HG03442 (cell line): ENCODE data around the gene PHLDB3.

Source experiments
- ATAC-seq: cut with Tn5 transposase; IDR thresholded peaks from one replicate; pipeline ENCODE4 v1.9.1; 2021; ENCODE audit warnings: mild to moderate bottlenecking, moderate library complexity; ENCODE audit not compliant: unreplicated experiment

The PHLDB3 gene

DNA sequence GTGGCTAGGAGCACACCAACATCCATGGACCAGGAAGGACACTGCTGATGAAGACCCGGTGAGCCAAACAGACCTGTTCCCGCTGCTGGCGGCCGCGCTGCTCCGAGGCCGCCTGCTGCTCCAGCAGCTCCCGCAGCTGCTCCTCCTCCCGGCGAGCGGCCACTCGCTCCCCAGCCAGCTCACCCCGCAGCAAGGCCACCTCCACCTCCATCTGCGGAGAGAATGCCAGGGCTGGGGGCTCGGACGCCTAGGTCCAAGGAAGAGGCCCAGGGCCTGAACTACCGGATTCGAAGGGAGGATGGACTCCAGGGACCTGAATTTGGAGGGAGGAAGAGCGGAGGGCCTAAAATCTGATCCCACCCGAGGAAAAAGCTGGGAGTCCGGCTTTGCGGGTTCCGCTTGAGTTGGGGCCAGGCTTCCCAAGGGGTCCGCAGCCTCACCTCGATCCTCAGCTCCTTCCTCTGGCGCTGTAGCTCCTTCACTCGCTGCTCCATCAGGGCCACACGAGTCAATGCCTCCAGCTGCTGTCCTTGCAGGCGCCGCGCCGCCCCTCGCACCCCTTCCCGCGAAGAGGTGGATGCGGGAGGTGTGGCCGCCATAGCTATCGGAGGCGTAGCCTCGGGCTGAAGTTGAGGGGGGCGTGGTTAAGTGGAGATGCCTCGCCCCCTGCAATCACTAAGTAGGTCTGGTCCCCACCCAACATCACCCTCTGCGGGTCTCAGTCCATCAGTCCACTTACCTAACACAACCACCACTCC, 2.7 kb downstream of the PHLDB3 start:
- no peak for ATAC-seq

DNA sequence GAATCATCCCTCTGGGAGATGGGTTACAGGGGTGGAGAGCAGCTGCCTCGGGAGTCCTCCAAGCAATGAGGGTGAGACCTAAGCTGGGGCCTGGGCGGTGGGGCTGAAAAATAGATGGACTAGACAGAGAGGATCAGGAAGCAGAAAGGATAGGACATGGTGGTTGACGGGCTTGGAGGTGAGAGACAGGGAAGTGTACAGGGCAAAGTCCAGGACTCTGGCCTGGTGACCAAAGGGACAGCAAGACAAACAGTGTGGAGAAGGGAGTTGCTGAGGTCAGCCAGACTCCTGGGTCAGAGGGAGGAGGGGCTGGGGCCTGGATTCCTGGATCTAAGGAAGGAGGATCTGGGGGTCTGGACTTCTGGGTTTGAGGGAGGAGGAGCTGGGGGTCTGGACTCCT, 5.5 kb downstream of the PHLDB3 start:
- ATAC-seq, result no peak

GRCh38 chr19:43498233-43498842, 6.2 kb downstream of the PHLDB3 start:
- ATAC-seq, result no peak

DNA sequence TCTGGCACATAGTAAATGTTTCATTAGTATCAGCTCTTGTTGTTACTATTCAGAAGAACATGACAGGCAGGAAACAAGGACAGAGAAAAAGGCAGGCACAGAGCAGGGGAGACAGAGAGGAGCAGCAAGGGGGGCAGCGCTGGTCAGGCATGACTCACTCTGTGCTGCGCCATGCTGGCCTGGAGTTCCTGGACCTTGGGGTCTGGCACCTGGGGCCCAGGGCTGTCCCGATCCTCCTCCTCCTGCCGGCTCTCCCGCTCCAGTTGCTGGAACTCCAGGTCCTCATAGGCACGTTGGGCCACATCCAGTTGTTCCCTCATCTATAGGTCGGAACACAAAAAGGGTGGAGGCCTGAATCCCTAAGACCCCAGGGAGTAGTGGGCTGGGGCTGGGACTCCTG, 7.6 kb downstream of the PHLDB3 start:
- ATAC-seq, result no peak

DNA sequence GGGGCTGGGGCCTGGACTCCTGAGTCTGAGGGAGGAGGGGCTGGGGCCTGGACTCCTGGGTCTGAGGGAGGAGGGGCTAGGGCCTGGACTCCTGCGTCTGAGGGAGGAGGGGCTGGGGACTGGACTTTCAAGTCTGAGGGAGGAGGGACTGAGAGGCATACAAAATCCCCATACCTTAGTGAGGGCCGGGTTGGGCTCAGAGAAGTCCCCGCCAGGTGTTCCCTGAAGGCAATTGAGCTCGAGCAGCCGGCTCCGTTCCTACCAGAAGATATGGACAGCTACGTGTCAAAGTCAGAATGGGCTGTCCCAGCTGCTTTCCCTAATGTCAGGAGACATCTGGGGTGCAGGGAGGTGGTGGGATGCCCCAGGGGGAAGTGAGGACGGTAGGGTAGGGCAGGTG, 9.5 kb downstream of the PHLDB3 start:
- ATAC-seq, result no peak

DNA sequence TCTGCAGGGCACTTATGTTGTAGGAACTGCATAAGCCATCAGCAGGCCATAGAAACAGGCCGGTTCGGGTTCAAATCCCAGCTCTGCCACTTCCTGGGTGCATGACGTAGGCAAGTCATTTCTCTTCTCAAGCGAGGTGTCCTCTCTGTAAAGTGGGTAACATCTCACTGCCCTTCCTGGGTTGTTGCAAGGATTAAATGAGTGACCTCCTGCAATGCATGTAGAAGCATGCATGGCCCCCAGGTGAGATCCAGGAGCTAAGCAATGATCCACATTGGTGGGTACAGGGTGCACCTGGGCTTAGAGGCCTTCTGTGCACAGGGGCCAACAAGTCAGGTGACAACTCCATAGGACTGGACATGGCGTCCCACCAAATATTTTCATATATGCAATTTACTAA, 13.8 kb downstream of the PHLDB3 start:
- ATAC-seq, result no peak

DNA sequence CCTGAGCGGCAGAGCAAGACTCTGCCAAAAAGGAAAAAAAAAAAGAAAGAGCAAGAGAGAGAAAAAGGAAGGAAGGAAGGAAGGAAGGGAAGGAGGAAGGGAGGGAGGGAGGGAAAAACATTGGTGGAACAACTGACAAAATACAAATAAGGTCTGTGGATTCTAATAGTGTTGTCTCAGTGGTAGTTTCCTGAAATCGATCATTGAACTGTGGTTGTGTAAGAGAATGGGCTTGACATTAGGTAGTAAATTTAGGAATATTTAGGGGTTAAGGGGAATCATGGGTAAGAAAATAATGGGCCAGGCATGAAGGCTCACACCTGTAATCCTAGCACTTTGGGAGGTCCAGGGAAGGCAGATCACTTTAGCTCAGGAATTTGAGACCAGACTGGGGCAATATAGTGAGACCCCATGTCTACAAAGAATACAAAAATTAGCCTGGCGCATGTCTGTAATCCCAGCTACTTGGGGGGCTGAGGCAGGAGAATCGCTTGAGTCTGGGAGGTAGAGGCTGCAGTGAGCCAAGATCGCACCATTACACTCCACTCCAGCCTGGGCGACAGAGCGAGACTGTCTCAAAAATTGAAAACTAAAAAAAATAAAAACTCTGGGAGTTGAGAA, 14.5 kb downstream of the PHLDB3 start:
- no peak for ATAC-seq

- ATAC-seq, result peak; percentile 47
Measured at GRCh38 chr19:43489310-43489709, 15.2 kb downstream of the PHLDB3 start.

DNA sequence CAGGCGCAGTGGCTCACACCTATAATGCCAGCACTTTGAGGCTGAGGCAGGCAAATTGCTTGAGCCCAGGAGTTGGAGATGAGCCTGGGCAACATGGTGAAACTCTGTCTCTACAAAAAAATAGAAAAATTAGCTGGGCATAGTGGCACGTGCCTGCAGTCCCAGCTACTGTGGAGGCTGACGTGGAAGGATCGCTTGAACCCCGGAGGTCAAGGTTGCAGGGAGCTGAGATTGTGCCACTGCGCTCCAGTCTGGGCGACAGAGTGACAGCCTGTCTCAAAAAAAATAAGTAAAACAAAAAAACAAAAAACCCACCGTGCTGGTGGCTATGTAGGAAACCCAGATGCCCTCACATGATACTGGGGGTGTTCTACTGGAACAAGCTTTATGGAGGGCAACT, 16.4 kb downstream of the PHLDB3 start:
- no peak for ATAC-seq

- ATAC-seq, result no peak
Measured at GRCh38 chr19:43486412-43486811, 18.1 kb downstream of the PHLDB3 start.

DNA sequence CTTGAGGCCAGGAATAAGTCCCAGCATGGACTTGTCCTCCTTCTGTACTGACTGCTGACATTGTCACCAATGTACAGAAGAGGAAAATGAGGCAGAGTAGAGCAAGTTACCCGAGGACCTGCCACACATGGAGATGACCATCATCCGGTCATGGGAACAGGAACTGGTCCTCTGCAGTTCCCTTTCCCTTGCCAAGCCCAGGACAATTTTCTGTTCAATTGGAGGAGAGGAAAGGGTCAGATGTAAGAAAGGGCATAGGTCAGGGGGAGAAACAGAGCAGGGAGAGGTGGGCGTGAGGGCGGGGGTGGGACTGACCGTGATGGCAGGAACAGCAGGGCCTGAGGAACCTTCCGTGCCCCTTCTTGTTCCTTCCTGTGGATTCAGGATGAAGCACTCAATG, 18.6 kb downstream of the PHLDB3 start:
- no peak for ATAC-seq

DNA sequence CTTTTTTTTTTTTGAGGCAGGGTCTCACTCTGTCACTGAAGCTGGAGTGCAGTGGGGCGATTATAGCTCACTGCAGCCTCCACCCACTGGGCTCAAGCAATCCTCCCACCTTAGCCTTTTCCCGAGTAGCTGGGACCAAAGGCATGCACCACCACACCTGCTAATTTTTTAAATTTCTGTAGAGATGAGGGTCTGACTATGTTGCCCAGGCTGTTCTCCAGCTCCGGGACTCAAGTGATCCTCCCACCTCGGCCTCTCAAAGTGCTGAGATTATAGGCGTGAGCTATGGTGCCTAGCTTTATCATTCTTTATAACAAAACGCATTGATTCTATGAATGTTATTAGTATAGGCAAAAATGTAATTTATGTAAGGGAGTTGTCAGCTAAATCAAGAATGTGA, 21.3 kb downstream of the PHLDB3 start:
- ATAC-seq, result no peak

- no peak for ATAC-seq
Measured at GRCh38 chr19:43482193-43482592, 22.4 kb downstream of the PHLDB3 start.

DNA sequence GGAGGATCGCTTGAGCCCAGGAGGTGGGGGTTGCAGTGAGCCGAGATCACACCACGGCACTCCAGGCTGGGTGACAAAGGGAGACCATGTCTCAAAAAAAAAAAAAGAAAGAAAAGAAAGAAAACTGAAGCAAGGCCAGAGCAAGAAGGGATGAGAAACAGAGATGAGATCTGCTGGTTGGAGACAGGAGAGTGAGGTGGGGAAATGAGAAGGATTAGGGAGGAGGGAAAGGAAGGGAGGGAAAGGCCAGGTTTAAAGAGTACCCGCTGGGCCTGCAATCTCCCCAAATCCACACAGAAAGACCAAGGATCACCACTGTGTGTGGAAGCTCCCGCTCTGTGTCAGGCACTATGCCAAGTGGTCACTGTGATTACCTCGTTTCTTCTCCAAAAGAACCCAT, 22.8 kb downstream of the PHLDB3 start:
- ATAC-seq, result no peak

DNA sequence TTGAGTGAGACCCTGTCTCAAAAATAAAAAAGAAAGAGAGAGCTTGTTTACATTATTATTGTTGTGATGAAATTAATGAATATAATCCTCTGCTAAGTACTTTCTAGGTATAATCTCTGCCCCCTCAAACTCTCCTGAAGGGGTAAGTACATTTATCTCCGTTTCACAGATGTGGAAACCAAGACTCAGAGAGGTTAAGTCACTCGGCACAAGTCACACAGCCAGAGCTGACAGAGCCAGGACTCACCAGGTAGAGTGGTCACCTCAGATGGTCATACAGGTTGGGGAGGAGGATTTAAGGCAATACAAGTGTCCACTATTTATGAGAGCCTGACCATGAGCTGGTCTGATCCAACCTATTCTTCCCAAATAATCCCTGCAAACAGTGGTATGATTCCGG, 24.0 kb downstream of the PHLDB3 start:
- no peak for ATAC-seq

DNA sequence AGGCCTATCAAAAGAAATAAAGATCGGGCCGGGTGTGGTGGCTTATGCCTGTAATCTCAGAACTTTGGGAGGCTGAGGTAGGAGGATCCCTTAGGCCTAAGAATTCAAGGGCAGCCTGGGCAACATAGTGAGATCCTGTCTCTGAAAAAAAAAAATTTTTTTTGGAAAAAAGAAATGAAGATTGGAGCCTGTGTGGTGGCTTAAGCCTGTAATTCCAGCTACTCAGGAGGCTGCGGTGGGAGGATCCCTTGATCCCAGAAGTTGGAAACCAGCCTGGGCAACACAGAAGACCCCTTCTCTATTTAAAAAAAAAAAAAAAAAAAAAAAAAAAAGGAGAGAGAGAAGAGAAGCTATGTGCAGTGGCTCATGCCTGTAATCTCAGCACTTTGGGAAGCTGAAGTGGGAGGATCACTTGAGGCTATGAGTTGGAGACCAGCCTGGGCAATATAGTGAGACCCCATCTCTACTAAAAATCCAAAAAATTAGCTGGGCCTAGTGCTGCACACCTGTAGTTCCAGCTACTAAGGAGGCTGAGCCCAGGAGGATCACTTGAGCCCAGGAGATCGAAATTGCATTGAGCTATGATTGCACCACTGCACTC, 24.5 kb downstream of the PHLDB3 start:
- ATAC-seq, result no peak

- no peak for ATAC-seq
Measured at GRCh38 chr19:43479226-43479625, 25.3 kb downstream of the PHLDB3 start.

- no peak for ATAC-seq
Measured at GRCh38 chr19:43478323-43478722, 26.2 kb downstream of the PHLDB3 start.

- no peak for ATAC-seq
Measured at GRCh38 chr19:43476606-43477005, 27.9 kb downstream of the PHLDB3 start.

DNA sequence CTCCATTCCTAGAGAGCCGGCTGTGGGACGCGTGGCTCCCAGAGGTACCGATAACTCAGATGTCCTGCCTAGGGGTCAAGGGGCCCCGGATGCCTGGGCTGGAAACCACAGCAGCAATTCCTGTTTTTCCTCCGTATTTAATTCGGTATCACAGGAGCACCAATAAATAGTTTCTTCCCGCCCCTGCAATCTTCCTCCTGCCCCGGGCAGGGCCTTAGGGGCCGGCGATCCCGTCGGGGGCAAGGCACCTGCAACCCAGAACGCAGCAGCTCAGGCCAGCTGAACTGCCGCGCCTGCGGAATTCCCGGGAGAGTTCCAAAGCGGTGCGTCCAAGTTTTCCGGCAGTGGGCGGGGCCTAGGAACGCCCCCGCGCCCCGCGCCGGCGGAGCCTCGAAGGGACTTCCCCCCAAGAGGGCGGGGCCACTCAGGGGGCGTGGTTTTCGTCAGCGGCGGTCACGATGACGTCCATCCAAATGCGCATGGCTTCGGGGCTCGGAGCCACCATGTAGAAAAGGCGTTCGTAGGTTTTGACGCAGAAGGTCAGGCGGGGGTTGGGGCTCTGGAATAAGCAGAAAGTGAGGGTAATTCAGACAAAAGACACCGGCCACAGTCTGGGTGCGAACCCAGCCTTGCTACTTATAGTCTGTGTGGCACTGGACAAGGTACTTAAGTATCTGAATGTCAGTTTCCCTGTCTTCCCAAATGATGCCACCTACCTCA, 29.4 kb downstream of the PHLDB3 start:
- ATAC-seq, result peak; percentile 47

DNA sequence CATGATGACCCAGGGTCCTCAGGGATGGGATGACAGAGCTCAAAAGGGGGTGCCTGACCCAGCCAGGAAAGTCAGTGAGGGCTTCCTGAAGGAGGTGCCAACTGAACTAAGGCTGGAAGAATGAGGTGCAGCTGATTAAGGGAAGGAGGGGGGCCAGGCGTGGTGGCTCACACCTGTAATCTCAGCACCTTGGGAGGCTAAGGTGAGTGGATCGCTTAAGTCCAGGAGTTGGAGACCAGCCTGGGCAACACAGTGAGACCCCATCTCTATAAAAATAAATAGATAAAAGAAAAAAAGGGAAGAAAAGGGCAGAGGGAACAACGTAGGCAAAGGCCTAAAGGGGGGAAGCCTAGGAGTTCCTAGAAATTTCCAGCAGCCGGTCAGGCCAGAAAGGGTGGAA, 30.1 kb downstream of the PHLDB3 start:
- no peak for ATAC-seq
